Measurements from ENCODE around the gene CAMSAP2. TPM values are rescaled to one million over a fixed set of nuclear protein-coding genes. Genes with fewer than 3 reads are reported as not detected.
"Not testable (repeated sequence)": the region's sequence is repeated elsewhere in the genome, so short reads cannot be mapped to it uniquely, and the experiment has no call there.

The CAMSAP2 gene
- total and polyA plus RNA-seq, 9 donors = 14.5 to 44.5 (median 33.6) TPM

DNA sequence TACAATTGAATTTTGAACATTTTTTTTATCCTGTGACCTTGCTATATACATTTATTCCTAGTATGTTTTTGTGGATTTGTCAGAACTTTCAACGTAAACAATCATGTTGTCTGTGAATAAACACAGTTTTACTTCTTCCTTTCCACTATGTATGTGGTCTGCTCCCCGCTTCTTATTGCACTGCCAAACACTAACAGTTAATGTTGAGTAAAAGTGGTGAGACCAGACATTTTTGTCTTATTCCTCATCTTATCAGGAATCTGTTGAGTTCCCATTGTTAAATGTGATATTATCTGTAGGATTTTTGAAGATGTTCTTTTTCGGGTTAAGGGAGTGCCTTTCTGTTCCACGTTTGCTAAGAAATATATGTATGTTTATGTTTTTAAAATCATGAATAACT is 45.9 kb downstream of the CAMSAP2 start:
- Histone ChIP-seq H3K27me3 (no peaks in the 10 kb centered on the region), H3K4me3 (no peak overlapping the region), H3K27ac (no peak overlapping the region), H3K9me3 (no peaks in the 10 kb centered on the region), H3K36me3 (no peaks in the 10 kb centered on the region), H3K4me1 (ENCODE audit: insufficient read depth) (peaks cover 5% of the 10 kb centered on the region)
- WGBS, 3 donors = 85 to 89% (median 88%) methylated on average over 4 of the region's 4 CpGs
- intact Hi-C loops (cut with DNase I) = no loop called here
- TF ChIP-seq, protein P1, sequence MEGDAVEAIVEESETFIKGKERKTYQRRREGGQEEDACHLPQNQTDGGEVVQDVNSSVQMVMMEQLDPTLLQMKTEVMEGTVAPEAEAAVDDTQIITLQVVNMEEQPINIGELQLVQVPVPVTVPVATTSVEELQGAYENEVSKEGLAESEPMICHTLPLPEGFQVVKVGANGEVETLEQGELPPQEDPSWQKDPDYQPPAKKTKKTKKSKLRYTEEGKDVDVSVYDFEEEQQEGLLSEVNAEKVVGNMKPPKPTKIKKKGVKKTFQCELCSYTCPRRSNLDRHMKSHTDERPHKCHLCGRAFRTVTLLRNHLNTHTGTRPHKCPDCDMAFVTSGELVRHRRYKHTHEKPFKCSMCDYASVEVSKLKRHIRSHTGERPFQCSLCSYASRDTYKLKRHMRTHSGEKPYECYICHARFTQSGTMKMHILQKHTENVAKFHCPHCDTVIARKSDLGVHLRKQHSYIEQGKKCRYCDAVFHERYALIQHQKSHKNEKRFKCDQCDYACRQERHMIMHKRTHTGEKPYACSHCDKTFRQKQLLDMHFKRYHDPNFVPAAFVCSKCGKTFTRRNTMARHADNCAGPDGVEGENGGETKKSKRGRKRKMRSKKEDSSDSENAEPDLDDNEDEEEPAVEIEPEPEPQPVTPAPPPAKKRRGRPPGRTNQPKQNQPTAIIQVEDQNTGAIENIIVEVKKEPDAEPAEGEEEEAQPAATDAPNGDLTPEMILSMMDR (IDR thresholded peaks at IDR 0.05) = no peak
- TF ChIP-seq EP300 (IDR thresholded peaks at IDR 0.05) = no peak
- TF ChIP-seq POLR2A (IDR thresholded peaks at IDR 0.05) = no peak
- no peak for DNase-seq

DNA sequence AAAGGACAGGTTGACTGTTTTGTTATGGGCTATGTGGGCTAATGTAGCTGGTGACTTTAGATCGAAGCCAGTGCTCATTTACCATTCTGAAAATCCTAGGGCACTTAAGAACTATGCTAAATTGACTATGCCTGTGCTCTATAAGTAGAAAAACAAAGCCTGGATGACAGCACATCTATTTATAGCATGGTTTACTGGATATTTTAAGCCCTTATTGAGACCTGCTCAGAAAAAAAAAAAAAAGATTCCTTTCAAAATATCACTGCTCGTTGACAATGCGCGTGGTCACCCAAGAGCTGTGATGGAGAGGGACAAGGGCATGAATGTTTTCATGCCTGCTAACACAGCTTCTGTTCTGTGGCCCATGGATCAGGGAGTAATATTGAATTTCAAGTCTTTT is 48.1 kb downstream of the CAMSAP2 start:
- Histone ChIP-seq H3K4me1 (ENCODE audit: insufficient read depth) (peaks cover 3% of the 10 kb centered on the region), H3K36me3 (no peaks in the 10 kb centered on the region), H3K27ac (no peak overlapping the region), H3K27me3 (no peaks in the 10 kb centered on the region), H3K9me3 (no peaks in the 10 kb centered on the region), H3K4me3 (no peak overlapping the region)
- 70 to 95% (median 90%) methylated on average over 4 of the region's 4 CpGs for WGBS, 3 donors
- TF ChIP-seq EP300 (IDR thresholded peaks at IDR 0.05) = no peak
- intact Hi-C loops (cut with DNase I) = no loop called here
- no peak for DNase-seq

DNA sequence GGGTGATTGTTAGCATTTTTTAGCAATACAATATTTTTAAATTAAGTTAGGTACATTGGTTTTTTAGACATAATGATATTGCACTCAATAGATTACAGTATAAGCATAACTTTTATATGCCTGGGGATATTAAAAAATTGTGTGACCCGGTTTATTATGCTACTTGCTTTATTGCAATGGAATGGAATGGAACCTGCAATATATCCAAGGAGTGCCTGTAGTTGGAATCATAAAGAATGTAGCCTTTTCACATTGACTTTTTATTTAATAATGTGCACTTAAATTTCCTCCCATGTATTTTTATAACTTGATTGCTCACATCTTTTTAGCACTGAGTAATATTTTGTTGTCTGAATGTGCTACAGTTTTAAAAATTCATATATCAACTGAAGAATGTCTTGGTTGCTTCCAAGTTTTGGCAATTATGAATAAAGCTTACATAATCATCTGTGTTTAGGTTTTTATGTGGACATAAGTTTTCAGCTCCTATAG is 49.2 kb downstream of the CAMSAP2 start:
- WGBS, 3 donors = 88 to 94% (median 93%) methylated on average over 1 of the region's 1 CpG
- Histone ChIP-seq H3K27ac (no peak overlapping the region), H3K27me3 (no peaks in the 10 kb centered on the region), H3K4me3 (no peak overlapping the region), H3K36me3 (no peaks in the 10 kb centered on the region), H3K4me1 (ENCODE audit: insufficient read depth) (peaks cover 4% of the 10 kb centered on the region), H3K9me3 (no peaks in the 10 kb centered on the region)
- TF ChIP-seq, protein P1 (IDR thresholded peaks at IDR 0.05) = no peak
- TF ChIP-seq EP300 (IDR thresholded peaks at IDR 0.05) (no peak), POLR2A (IDR thresholded peaks at IDR 0.05) (no peak)
- DNase-seq = no peak
- intact Hi-C loops (cut with DNase I) = no loop called here

DNA sequence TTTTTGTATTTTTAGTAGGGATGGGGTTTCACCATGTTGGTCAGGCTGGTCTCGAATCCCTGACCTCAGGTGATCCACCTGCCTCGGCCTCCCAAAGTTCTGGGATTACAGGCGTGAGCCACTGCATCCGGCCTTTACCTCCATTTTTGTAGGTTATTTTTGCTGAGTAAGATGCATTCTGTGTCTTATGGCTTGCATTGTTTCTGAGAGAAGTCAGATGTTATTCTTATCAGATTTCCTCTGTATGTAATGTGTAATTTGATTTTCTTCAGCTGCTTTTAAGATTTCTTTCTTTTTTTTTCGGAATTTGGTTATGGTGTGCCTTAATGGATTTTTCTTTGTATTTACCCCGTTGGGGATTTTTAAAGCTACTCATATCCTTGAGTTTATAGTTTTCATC is 52.3 kb downstream of the CAMSAP2 start:
- WGBS, 3 donors = 95 to 96% (median 95%) methylated on average over 6 of the region's 6 CpGs
- H3K9me3 ChIP-seq; DNase-seq; intact Hi-C loops (cut with DNase I); H3K36me3 ChIP-seq; H3K4me3 ChIP-seq; H3K4me1 ChIP-seq (ENCODE audit: insufficient read depth); H3K27me3 ChIP-seq; H3K27ac ChIP-seq: not testable (repeated sequence)

DNA sequence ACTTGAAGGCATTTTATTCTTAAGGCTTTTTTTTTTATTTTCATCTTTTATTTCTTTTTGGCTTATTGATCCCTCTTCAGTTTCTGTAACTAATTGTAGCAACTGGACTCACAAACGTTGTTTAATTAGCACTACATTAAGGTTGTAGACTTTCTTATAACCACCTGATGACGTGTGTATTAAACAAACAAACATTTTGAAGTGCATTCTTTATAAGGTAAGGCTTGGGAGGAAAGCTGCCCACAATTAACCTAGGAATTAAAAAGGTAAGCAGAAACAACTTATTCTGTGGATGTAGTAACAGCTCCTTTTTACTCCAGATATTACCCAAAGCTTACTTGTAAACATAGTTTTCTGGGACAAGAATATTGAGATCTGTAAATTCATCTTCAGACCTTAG is 55.0 kb downstream of the CAMSAP2 start:
- no peak for DNase-seq
- Histone ChIP-seq H3K4me1 (ENCODE audit: insufficient read depth) (peaks cover 6% of the 10 kb centered on the region), H3K27me3 (no peaks in the 10 kb centered on the region), H3K36me3 (no peaks in the 10 kb centered on the region), H3K9me3 (no peaks in the 10 kb centered on the region), H3K27ac (no peak overlapping the region), H3K4me3 (no peak overlapping the region)
- TF ChIP-seq, protein P1 (IDR thresholded peaks at IDR 0.05) = no peak
- TF ChIP-seq EP300 (IDR thresholded peaks at IDR 0.05) = no peak
- TF ChIP-seq POLR2A (IDR thresholded peaks at IDR 0.05) = no peak
- intact Hi-C loops (cut with DNase I) = no loop called here
- 67 to 83% (median 69%) methylated on average over 2 of the region's 2 CpGs for WGBS, 3 donors
